Measurements from ENCODE around the gene TNIK.

Gene TNIK

GRCh38 chr3:171489348-171489747, 29.1 kb upstream of the TNIK start:
- Histone ChIP-seq H3K27me3 (ENCODE audit: control insufficient read depth, insufficient read depth, low read length) (no peaks in the 10 kb centered on the region), H3K4me3 (ENCODE audit: low read depth, low read length) (no peak overlapping the region), H3K36me3 (ENCODE audit: control insufficient read depth, insufficient read depth, low read length) (no peaks in the 10 kb centered on the region), H2AFZ (no peak overlapping the region), H3K4me1 (no peaks in the 10 kb centered on the region), H3K4me2 (ENCODE audit: low read length) (no peak overlapping the region), H3K9me3 (ENCODE audit: control insufficient read depth, low read length) (no peaks in the 10 kb centered on the region), H3K79me2 (no peaks in the 10 kb centered on the region), H3K27ac (no peak overlapping the region), H3K9ac (no peak overlapping the region)
- no peak for TF ChIP-seq CTCF (IDR thresholded peaks at IDR 0.05)

- no peak overlapping the region for H3K4me2 ChIP-seq (ENCODE audit: low read length)
- H3K9ac ChIP-seq: no peak overlapping the region
- H3K27ac ChIP-seq: no peak overlapping the region
- no peak overlapping the region for H3K4me3 ChIP-seq (ENCODE audit: low read depth, low read length)
- no peaks in the 10 kb centered on the region for H3K4me1 ChIP-seq
- no peak for TF ChIP-seq CTCF (IDR thresholded peaks at IDR 0.05)
- H3K36me3 ChIP-seq (ENCODE audit: control insufficient read depth, insufficient read depth, low read length): no peaks in the 10 kb centered on the region
- H3K79me2 ChIP-seq: no peaks in the 10 kb centered on the region
- no peaks in the 10 kb centered on the region for H3K9me3 ChIP-seq (ENCODE audit: control insufficient read depth, low read length)
- no peak overlapping the region for H2AFZ ChIP-seq
- H3K27me3 ChIP-seq (ENCODE audit: control insufficient read depth, insufficient read depth, low read length): no peaks in the 10 kb centered on the region
Measured at GRCh38 chr3:171488479-171488878, 28.3 kb upstream of the TNIK start.

DNA sequence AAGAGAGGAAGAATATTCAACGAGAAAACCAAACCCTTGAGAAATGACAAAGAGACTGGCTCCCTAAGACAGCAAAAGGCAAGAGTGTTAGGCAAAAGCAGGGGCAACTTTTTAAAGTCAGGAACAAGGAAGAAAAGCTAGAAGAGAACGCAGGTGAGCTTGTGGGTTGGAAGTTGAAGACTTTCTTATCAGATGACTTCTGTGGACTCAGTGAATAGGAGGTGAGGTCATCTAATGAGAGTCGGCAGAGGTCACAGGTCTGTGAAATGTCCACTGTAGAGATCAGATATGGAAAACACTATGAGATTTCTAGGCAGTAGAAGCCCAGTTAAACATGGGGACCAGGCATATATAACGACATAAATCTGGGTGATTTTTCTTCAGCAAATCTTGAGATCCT, 27.2 kb upstream of the TNIK start:
- no peak overlapping the region for H3K4me3 ChIP-seq (ENCODE audit: low read depth, low read length)
- no peaks in the 10 kb centered on the region for H3K9me3 ChIP-seq (ENCODE audit: control insufficient read depth, low read length)
- H3K4me2 ChIP-seq (ENCODE audit: low read length): no peak overlapping the region
- H3K4me1 ChIP-seq: no peaks in the 10 kb centered on the region
- no peak overlapping the region for H3K27ac ChIP-seq
- H3K36me3 ChIP-seq (ENCODE audit: control insufficient read depth, insufficient read depth, low read length): no peaks in the 10 kb centered on the region
- no peaks in the 10 kb centered on the region for H3K27me3 ChIP-seq (ENCODE audit: control insufficient read depth, insufficient read depth, low read length)
- no peak overlapping the region for H2AFZ ChIP-seq
- H3K79me2 ChIP-seq: no peaks in the 10 kb centered on the region
- TF ChIP-seq CTCF (IDR thresholded peaks at IDR 0.05): no peak
- no peak overlapping the region for H3K9ac ChIP-seq

DNA sequence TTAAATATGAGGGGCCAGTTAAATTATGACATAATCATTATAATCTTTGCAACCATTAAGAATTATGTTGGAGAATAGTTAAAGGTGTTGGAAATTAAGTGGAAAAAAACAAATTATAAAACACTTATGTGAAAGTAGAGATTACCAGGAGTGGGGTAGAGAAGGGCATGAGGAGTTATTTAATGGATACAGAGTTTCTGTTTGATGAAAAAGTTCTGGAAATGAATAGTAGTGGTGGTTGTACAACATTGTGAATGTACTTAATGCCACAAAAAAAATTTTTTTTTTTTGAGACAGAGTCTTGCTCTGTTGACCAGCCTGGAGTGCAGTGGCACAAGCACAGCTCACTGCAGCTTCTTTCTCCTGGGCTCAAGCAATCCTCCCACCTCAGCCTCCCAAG, 25.1 kb upstream of the TNIK start:
- H2AFZ ChIP-seq: no peak overlapping the region
- no peak for TF ChIP-seq CTCF (IDR thresholded peaks at IDR 0.05)
- H3K4me1 ChIP-seq: no peaks in the 10 kb centered on the region
- H3K36me3 ChIP-seq (ENCODE audit: control insufficient read depth, insufficient read depth, low read length): no peaks in the 10 kb centered on the region
- H3K9ac ChIP-seq: no peak overlapping the region
- no peak overlapping the region for H3K4me2 ChIP-seq (ENCODE audit: low read length)
- no peaks in the 10 kb centered on the region for H3K79me2 ChIP-seq
- H3K27me3 ChIP-seq (ENCODE audit: control insufficient read depth, insufficient read depth, low read length): no peaks in the 10 kb centered on the region
- H3K9me3 ChIP-seq (ENCODE audit: control insufficient read depth, low read length): no peaks in the 10 kb centered on the region
- H3K27ac ChIP-seq: no peak overlapping the region
- no peak overlapping the region for H3K4me3 ChIP-seq (ENCODE audit: low read depth, low read length)

DNA sequence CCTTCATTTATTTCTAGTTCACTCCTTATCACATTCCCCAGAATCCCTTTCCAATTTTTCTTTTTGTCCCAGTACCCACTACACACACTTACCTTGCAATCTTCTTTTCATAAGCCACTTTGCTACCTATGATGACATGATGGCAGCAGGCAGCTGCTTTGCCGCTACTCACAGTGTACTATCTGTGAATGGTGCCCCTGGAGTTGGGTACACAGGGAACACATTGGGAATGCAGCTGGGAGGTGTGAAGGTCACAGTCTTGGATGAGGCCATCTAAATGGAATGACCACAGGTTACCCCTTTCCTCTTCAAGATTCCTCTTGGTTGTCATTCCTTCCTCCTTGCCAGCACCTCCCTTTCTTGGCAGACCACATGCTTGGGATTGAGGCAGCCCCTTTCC, 20.8 kb upstream of the TNIK start:
- Histone ChIP-seq H3K9ac (no peak overlapping the region), H3K79me2 (no peaks in the 10 kb centered on the region), H3K4me3 (ENCODE audit: low read depth, low read length) (no peak overlapping the region), H3K27me3 (ENCODE audit: control insufficient read depth, insufficient read depth, low read length) (no peaks in the 10 kb centered on the region), H3K27ac (no peak overlapping the region), H2AFZ (no peak overlapping the region), H3K4me1 (no peaks in the 10 kb centered on the region), H3K4me2 (ENCODE audit: low read length) (no peak overlapping the region), H3K9me3 (ENCODE audit: control insufficient read depth, low read length) (no peaks in the 10 kb centered on the region), H3K36me3 (ENCODE audit: control insufficient read depth, insufficient read depth, low read length) (no peaks in the 10 kb centered on the region)
- no peak for TF ChIP-seq CTCF (IDR thresholded peaks at IDR 0.05)
